ENCODE results near the gene LILRA5.

- TF ChIP-seq CTCF (IDR thresholded peaks at IDR 0.05 in 8 of 11, conservative IDR thresholded peaks at IDR 0.05 in 3 of 11) (no peak), POLR2AphosphoS5 (IDR thresholded peaks at IDR 0.05) (peak in 1 of 3 donors; percentile 15)
These were observed 6.1 kb upstream of the LILRA5 start for GRCh38 chr19:54319049-54319448.
